ENCODE data around the gene GHRH.
A peak's percentile ranks its signal among the peaks of the same experiment; 100 is the strongest.

Gene GHRH

DNA sequence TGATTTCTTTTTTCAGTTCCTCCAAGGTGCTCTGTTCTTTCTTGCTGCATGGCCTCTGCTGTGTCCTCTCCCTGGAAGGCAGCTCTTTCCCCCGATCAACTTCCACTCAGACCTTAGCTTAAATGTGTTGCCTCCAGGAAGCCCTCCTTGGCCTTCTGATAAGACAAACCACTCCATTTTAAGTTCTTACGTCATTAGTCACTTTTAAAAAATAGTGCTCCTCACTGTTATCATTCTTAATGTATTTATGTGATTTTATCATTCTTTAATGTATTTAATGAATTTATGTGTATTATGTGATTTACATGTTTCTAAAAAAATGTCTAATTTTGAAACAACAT is 15.6 kb upstream of the GHRH start:
- no peaks in the 10 kb centered on the region for H3K27me3 ChIP-seq (ENCODE audit: control insufficient read depth in 2 of 2, insufficient read depth in 2 of 2, low read length in 2 of 2)
- no peaks in the 10 kb centered on the region for H3K36me3 ChIP-seq (ENCODE audit: control insufficient read depth in 2 of 2, insufficient read depth in 2 of 2, low read length in 2 of 2)
- peak overlapping the region in 1 of 2 donors; percentile 5 for H3K9ac ChIP-seq (ENCODE audit: low read depth in 1 of 2, low read length in 2 of 2)
- H3K9me3 ChIP-seq (ENCODE audit: control insufficient read depth in 2 of 2, low read length in 2 of 2): no peaks in the 10 kb centered on the region
- H3K4me1 ChIP-seq (ENCODE audit: control insufficient read depth in 2 of 2, insufficient read depth in 2 of 2, low read length in 2 of 2): peaks cover 6 to 7% of the 10 kb centered on the region in 2 donors
- H3K27ac ChIP-seq (ENCODE audit: low read depth in 2 of 2, low read length in 2 of 2): peak overlapping the region in 1 of 2 donors; percentile 49
- H3K4me3 ChIP-seq (ENCODE audit: low read length in 2 of 2): peak overlapping the region in 1 of 2 donors; percentile 1

DNA sequence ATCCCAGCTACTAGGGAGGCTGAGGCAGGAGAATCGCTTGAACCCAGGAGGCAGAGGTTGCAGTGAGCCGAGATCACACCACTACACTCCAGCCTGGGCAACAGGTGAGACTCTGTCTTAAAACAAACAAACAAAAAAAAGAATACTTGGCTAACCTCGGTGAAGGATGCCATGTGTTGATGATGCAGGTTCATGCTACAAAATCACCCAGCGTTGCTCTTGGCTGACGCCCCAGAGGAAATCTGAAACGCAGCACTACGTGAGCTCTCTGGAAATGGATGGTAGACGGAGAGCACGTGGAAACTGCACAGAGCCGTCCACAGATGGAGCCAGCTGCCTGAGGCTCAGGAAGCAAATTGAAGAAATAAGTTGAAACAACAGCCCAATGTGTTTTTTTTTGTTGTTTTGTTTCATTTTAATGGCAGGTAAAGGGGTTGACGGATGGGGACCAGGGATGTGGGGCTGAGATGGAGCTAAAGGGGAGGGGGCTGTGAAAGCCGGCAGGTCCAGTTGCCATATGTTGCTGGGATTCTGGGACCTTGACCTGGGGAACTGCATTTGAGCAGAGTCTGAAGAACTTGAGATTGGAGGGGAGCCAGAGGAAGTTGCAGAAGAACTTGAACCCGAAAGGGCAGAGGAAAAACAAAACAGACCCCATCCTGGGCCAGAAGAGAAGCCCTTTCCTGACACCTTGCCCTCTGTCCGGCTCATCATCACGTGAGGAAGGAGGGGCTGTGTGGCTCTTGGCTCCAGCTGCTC is 15.1 kb upstream of the GHRH start:
- H3K9ac ChIP-seq (ENCODE audit: low read depth in 1 of 2, low read length in 2 of 2): peak overlapping the region in 1 of 2 donors; percentile 5
- H3K4me3 ChIP-seq (ENCODE audit: low read length in 2 of 2): peak overlapping the region in 1 of 2 donors; percentile 1
- H3K27ac ChIP-seq (ENCODE audit: low read depth in 2 of 2, low read length in 2 of 2): peak overlapping the region; percentile 13 to 49
- no peaks in the 10 kb centered on the region for H3K27me3 ChIP-seq (ENCODE audit: control insufficient read depth in 2 of 2, insufficient read depth in 2 of 2, low read length in 2 of 2)
- no peaks in the 10 kb centered on the region for H3K9me3 ChIP-seq (ENCODE audit: control insufficient read depth in 2 of 2, low read length in 2 of 2)
- H3K4me1 ChIP-seq (ENCODE audit: control insufficient read depth in 2 of 2, insufficient read depth in 2 of 2, low read length in 2 of 2): peaks cover 6 to 7% of the 10 kb centered on the region in 2 donors
- no peaks in the 10 kb centered on the region for H3K36me3 ChIP-seq (ENCODE audit: control insufficient read depth in 2 of 2, insufficient read depth in 2 of 2, low read length in 2 of 2)

DNA sequence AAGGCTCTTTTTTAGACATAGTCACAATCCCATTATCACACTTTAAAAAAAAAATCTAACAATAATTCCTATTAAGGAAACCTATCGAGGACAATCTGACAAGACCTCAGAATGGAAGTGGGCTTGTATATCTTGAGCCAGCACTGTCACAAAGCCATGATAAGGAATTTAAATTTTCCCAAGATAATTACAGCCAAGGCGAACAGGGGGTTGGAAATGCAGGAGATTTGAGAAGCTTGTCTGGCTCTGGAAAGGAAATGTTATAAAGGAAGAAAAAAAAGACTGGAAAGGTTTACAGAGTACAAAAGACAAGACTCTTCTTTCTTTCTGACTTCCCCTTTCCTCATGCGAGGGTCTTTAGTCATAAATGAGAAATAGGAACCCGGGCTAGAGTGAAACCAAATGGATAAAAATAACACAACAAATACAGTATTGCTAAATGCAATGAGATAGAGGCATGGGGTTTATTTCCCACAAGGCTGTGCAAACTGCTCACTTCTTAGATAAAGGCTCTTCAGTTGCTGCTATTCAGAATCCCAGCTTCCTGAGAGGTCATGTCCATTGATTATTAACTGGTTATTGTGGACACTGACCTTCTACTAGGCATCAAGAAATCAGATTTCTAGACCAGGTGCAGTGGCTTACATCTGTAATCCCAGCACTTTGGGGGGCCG is 13.4 kb upstream of the GHRH start:
- H3K27ac ChIP-seq (ENCODE audit: low read depth in 2 of 2, low read length in 2 of 2): peak overlapping the region in 1 of 2 donors; percentile 5
- H3K4me3 ChIP-seq (ENCODE audit: low read length in 2 of 2): no peak overlapping the region
- peak overlapping the region in 1 of 2 donors; percentile 24 for H3K9ac ChIP-seq (ENCODE audit: low read depth in 1 of 2, low read length in 2 of 2)
- H3K9me3 ChIP-seq (ENCODE audit: control insufficient read depth in 2 of 2, low read length in 2 of 2): no peaks in the 10 kb centered on the region
- peaks cover 7 to 8% of the 10 kb centered on the region in 2 donors for H3K4me1 ChIP-seq (ENCODE audit: control insufficient read depth in 2 of 2, insufficient read depth in 2 of 2, low read length in 2 of 2)
- no peaks in the 10 kb centered on the region for H3K36me3 ChIP-seq (ENCODE audit: control insufficient read depth in 2 of 2, insufficient read depth in 2 of 2, low read length in 2 of 2)
- no peaks in the 10 kb centered on the region for H3K27me3 ChIP-seq (ENCODE audit: control insufficient read depth in 2 of 2, insufficient read depth in 2 of 2, low read length in 2 of 2)

DNA sequence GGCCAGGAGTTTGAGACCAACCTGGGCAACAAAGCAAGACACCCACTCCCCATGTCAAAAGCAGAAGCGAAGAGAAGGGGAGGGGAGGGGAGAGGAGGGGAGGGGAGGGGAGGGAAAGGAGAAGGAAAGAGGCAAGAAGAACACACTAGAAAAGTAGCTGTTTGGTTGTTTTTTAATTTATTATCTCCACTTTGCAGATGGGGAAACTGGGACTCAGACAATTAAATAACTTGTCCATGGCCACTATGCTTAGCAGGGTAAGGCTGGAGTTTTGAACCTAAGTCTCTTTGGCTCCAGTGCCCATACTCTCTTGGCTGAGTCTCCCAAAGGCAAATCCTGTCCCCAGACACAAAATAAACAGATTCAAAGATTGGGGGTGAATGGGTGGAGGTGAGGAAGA is 12.4 kb upstream of the GHRH start:
- Histone ChIP-seq H3K4me3 (ENCODE audit: low read length in 2 of 2) (no peak overlapping the region), H3K27me3 (ENCODE audit: control insufficient read depth in 2 of 2, insufficient read depth in 2 of 2, low read length in 2 of 2) (no peaks in the 10 kb centered on the region), H3K9ac (ENCODE audit: low read depth in 1 of 2, low read length in 2 of 2) (no peak overlapping the region), H3K9me3 (ENCODE audit: control insufficient read depth in 2 of 2, low read length in 2 of 2) (no peaks in the 10 kb centered on the region), H3K27ac (ENCODE audit: low read depth in 2 of 2, low read length in 2 of 2) (no peak overlapping the region), H3K4me1 (ENCODE audit: control insufficient read depth in 2 of 2, insufficient read depth in 2 of 2, low read length in 2 of 2) (peaks cover 8 to 9% of the 10 kb centered on the region in 2 donors), H3K36me3 (ENCODE audit: control insufficient read depth in 2 of 2, insufficient read depth in 2 of 2, low read length in 2 of 2) (no peaks in the 10 kb centered on the region)

DNA sequence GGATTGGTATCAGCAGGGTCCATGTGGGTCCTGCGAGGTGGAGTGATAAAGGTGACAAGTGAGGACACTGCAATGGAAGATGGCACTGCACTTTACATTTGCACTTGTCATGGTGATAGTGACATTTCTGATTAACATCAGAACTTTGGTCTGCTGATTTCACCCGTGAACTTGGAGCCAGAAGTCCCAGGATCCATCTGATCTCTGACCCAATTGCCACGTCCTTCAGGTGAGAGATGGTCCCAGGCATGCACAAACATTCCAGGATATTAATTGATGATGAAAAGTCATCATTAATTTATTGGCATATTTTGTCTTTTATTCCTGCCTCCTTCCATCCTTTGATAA is 9.8 kb upstream of the GHRH start:
- Histone ChIP-seq H3K9me3 (ENCODE audit: control insufficient read depth in 2 of 2, low read length in 2 of 2) (no peaks in the 10 kb centered on the region), H3K4me1 (ENCODE audit: control insufficient read depth in 2 of 2, insufficient read depth in 2 of 2, low read length in 2 of 2) (peaks cover 2 to 3% of the 10 kb centered on the region in 2 donors), H3K36me3 (ENCODE audit: control insufficient read depth in 2 of 2, insufficient read depth in 2 of 2, low read length in 2 of 2) (no peaks in the 10 kb centered on the region), H3K4me3 (ENCODE audit: low read length in 2 of 2) (no peak overlapping the region), H3K9ac (ENCODE audit: low read depth in 1 of 2, low read length in 2 of 2) (peak overlapping the region in 1 of 2 donors; percentile 17), H3K27ac (ENCODE audit: low read depth in 2 of 2, low read length in 2 of 2) (peak overlapping the region in 1 of 2 donors; percentile 29), H3K27me3 (ENCODE audit: control insufficient read depth in 2 of 2, insufficient read depth in 2 of 2, low read length in 2 of 2) (no peaks in the 10 kb centered on the region)

DNA sequence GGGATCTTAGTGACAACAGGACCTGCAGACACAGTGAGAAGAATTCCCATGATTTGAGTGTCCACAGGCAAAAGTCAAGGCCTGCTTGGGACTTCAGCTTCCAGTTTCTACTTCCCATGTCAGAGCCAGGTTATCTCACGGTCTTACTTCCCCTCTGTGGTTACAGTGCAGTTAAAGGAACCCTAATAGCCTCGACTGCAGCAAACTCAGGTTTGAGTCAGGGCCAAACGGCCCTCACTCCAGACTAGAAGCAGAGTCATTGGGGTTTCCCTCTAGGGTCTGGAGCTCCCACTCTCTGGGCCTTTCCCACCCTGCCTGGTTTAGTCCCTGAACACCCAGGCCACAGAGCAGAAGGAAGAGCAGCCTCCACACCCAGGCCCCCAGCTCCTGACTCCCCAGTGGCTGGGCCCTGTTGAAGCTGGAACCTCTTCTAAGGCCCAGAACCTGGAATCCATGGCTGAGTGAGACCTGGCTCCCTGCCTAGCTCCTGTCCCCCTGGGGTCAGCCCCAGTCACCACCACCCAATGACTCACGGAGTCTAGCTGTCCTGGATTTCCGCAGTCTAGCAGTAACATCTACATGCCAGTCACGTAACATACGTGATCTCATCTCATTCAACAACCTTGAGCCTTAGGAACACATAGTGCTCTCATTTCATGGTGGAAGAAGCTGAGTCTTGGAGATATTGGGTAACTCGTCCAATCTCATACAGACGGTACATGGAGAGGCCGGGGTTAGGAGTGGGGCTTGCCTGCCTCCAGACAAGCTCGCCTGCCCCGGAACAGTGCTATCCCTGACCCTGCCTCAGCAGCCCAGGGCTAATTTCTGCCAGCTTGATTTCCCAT is 9.2 kb upstream of the GHRH start:
- Histone ChIP-seq H3K36me3 (ENCODE audit: control insufficient read depth in 2 of 2, insufficient read depth in 2 of 2, low read length in 2 of 2) (no peaks in the 10 kb centered on the region), H3K4me3 (ENCODE audit: low read length in 2 of 2) (no peak overlapping the region), H3K27me3 (ENCODE audit: control insufficient read depth in 2 of 2, insufficient read depth in 2 of 2, low read length in 2 of 2) (no peaks in the 10 kb centered on the region), H3K9me3 (ENCODE audit: control insufficient read depth in 2 of 2, low read length in 2 of 2) (no peaks in the 10 kb centered on the region), H3K4me1 (ENCODE audit: control insufficient read depth in 2 of 2, insufficient read depth in 2 of 2, low read length in 2 of 2) (peaks cover 2 to 3% of the 10 kb centered on the region in 2 donors), H3K27ac (ENCODE audit: low read depth in 2 of 2, low read length in 2 of 2) (peak overlapping the region in 1 of 2 donors; percentile 29), H3K9ac (ENCODE audit: low read depth in 1 of 2, low read length in 2 of 2) (peak overlapping the region in 1 of 2 donors; percentile 17)

DNA sequence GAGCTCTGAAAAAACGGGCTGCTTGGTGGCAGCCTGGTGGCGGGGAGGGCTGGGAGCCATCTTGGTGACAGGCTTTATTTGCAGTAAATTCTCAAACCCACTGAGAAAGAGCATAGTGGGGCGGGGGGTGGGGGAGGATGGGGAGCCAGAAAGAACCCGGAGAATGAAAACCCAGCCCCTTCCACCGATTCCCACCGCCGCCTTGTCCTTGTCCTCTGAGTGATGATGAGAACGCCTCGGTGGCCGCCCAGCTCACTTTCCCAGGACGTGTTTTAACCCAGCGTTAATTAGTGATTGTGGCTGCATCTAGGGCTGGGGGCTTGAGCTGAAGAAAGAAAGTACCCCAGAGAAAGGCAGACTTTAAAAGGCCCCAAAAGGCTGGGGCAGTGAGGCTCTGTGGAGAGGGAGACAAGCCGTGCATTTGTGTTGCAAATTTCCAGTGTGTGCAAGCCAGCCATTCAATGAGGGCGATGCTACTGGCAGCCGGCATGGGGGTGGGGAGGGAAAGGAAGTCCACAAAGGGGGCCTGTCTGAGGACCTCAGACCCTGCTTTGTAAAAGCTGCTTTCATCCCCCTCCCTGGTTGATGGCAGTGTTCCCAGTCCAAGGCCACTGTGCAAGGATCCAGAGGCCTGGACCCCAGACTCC is 6.2 kb upstream of the GHRH start:
- H3K36me3 ChIP-seq (ENCODE audit: control insufficient read depth in 2 of 2, insufficient read depth in 2 of 2, low read length in 2 of 2): no peaks in the 10 kb centered on the region
- no peak overlapping the region for H3K4me3 ChIP-seq (ENCODE audit: low read length in 2 of 2)
- H3K9ac ChIP-seq (ENCODE audit: low read depth in 1 of 2, low read length in 2 of 2): no peak overlapping the region
- H3K27me3 ChIP-seq (ENCODE audit: control insufficient read depth in 2 of 2, insufficient read depth in 2 of 2, low read length in 2 of 2): no peaks in the 10 kb centered on the region
- no peaks in the 10 kb centered on the region for H3K9me3 ChIP-seq (ENCODE audit: control insufficient read depth in 2 of 2, low read length in 2 of 2)
- H3K27ac ChIP-seq (ENCODE audit: low read depth in 2 of 2, low read length in 2 of 2): no peak overlapping the region
- peaks cover 2 to 3% of the 10 kb centered on the region in 2 donors for H3K4me1 ChIP-seq (ENCODE audit: control insufficient read depth in 2 of 2, insufficient read depth in 2 of 2, low read length in 2 of 2)

DNA sequence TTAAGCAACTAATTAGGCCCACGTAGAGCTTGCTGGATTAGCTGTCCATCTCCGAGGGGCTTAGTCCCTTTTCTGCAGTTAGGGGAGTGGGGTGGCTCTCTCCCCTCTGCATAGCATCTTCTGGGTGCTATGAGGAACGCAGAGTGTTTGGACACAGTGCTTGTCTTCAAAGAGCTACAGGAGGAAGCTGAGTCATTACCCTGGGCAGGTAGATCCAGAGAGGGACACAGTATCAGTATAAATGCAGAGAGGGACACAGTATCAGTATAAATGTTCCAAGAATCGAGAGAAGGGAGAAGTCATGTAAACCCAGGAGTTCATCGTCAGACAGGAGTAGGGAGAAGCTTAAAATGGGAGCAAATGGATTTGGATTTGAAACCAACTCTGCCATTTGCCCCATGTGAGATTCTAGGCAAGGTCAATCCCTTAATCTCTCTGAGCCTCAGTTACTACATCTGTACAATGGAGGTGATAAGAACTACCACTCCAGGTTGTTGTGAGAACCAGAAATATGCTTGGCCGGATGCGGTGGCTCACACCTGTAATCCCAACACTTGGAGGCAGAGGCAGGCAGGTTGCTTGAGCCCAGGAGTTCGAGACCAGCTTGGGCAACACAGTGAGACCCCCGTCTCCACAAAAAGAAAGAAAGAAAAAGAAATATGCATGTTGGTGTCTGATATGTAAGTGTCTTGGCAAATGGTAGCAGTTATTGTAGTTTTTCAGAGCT is 5.5 kb upstream of the GHRH start:
- H3K27ac ChIP-seq (ENCODE audit: low read depth in 2 of 2, low read length in 2 of 2): no peak overlapping the region
- no peak overlapping the region for H3K4me3 ChIP-seq (ENCODE audit: low read length in 2 of 2)
- H3K9me3 ChIP-seq (ENCODE audit: control insufficient read depth in 2 of 2, low read length in 2 of 2): no peaks in the 10 kb centered on the region
- no peaks in the 10 kb centered on the region for H3K36me3 ChIP-seq (ENCODE audit: control insufficient read depth in 2 of 2, insufficient read depth in 2 of 2, low read length in 2 of 2)
- no peak overlapping the region for H3K9ac ChIP-seq (ENCODE audit: low read depth in 1 of 2, low read length in 2 of 2)
- H3K4me1 ChIP-seq (ENCODE audit: control insufficient read depth in 2 of 2, insufficient read depth in 2 of 2, low read length in 2 of 2): peaks cover 2 to 3% of the 10 kb centered on the region in 2 donors
- H3K27me3 ChIP-seq (ENCODE audit: control insufficient read depth in 2 of 2, insufficient read depth in 2 of 2, low read length in 2 of 2): no peaks in the 10 kb centered on the region

DNA sequence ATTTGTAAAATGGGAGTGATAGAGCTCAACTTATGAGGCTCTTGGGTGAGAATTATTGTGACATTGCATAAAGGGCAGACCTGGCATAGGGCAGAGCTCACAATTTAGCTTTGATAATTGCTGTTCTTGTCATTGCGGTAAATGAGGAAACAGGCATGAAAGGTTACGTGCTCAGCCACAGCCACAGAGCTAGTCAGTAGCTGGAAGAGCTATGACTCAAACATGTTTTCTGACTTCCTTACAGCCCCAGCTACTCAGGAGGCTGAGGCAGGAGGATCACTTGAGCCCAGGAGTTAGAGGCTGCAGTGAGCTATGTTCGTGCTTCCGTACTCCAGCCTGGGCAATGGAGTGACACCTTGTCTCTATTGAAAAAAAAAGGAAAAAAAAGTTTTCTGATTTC is 3.5 kb upstream of the GHRH start:
- H3K4me3 ChIP-seq (ENCODE audit: low read length in 2 of 2): no peak overlapping the region

More for the DNA sequence above, 3.5 kb upstream of the GHRH start:
- Histone ChIP-seq H3K27me3 (ENCODE audit: control insufficient read depth in 2 of 2, insufficient read depth in 2 of 2, low read length in 2 of 2) (no peaks in the 10 kb centered on the region), H3K9me3 (ENCODE audit: control insufficient read depth in 2 of 2, low read length in 2 of 2) (no peaks in the 10 kb centered on the region), H3K27ac (ENCODE audit: low read depth in 2 of 2, low read length in 2 of 2) (no peak overlapping the region), H3K4me1 (ENCODE audit: control insufficient read depth in 2 of 2, insufficient read depth in 2 of 2, low read length in 2 of 2) (peaks cover 0 to 3% of the 10 kb centered on the region in 2 donors), H3K9ac (ENCODE audit: low read depth in 1 of 2, low read length in 2 of 2) (no peak overlapping the region), H3K36me3 (ENCODE audit: control insufficient read depth in 2 of 2, insufficient read depth in 2 of 2, low read length in 2 of 2) (no peaks in the 10 kb centered on the region)
